Measurements from ENCODE around the gene U2AF2. TPM values are rescaled to one million over a fixed set of nuclear protein-coding genes. Genes with fewer than 3 reads are reported as not detected.

Gene U2AF2
- polyA plus RNA-seq, 2 of the 4 experiments (the other 2 are of a cell fraction), result 157 to 302 TPM

DNA sequence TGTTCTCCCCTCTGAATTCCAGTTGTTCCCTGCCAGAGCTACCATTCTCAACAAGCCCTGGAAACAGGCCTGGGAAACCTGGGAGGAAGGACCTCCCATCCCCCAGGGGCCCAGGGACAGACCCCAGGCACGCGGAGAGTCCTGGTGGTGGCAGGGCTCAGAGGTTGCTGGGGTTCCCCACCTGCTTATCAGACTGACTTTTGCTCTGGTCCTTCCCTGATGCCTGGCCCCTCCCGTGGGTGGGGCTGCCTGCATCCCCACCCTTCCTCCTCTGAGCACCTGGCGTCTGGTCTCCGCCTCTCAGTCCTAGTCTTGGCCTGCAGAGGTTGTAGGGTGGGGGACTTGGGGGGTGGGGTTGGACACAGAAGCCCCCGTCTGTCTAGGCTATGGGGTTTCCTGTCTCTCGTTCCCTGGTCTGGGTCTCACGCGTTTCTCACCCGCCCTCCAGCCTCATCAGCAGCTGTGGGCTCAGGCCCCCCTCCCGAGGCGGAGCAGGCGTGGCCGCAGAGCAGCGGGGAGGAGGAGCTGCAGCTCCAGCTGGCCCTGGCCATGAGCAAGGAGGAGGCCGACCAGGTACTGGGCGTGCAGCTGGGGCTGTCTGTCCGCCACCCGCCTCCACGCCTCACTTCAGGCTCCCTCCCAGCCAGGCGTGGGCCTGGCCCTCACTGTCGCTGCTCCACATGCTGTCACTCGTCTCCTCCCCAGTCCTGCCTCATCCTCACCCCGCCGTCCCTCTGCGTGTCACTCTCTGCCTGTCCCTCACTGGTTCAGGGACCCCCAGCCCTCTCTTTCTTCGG lies 33.8 kb downstream of the U2AF2 start:
- ChIA-PET POLR2A (no interaction called here), CTCF (no interaction called here)
- no peak overlapping the region for H3K4me2 ChIP-seq
- no peak overlapping the region for H3K4me3 ChIP-seq
- WGBS (ENCODE audit: missing lambda C conversion rate), result 88% methylated on average over 26 of the region's 27 CpGs
- no peaks in the 10 kb centered on the region for H3K9me3 ChIP-seq
- H3K27ac ChIP-seq, result no peak overlapping the region
- no peaks in the 10 kb centered on the region for H3K4me1 ChIP-seq
- TF ChIP-seq TFCP2L1 (CRISPR knock-in tag; IDR thresholded peaks at IDR 0.05), result no peak
- FAIRE-seq (no peak), DNase-seq (ENCODE audit: low read depth in 1 of 2, low spot score in 1 of 2) (no peak), ATAC-seq (peak in 1 of 2 experiments; percentile 24; a peak in 3 of 6 replicates)

DNA sequence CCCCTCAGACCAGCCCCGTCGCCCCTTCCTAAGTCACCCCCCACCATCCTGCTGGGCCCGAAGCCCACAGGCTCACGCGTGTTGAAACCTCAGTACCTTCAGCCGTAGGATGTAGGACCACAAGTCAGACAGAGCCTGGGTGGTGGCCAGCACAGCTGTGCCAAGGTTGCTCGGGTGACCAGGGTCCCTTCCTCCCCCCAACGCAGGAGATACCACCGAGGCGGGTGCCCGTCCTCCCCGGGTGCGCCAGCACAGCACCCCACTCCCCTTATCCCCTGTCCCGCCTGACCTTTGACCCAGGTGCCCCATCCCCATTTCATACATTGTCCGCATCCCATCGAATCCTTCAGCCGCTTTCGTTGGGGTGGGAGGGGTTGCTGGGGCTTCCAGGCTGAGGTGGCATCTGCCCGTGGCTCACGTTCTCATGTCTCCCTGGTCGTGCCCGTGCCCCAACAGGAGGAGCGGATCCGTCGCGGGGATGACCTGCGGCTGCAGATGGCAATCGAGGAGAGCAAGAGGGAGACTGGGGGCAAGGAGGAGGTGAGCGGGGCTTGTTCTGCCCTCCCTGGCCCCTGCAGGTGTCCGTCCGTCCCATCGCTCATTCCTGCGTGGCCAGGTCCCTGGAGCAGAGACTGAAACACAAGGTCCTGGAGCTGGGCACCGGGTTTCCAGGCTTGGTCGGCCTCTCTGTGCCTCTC lies 34.7 kb downstream of the U2AF2 start:
- DNase-seq (ENCODE audit: low read depth in 1 of 2, low spot score in 1 of 2) (no peak), ATAC-seq (no peak), FAIRE-seq (no peak)
- 93% methylated on average over 33 of the region's 35 CpGs for WGBS (ENCODE audit: missing lambda C conversion rate)
- ChIA-PET POLR2A (no interaction called here), CTCF (no interaction called here)
- TF ChIP-seq SMC3 (IDR thresholded peaks at IDR 0.05), result no peak
- TF ChIP-seq HDAC2 (IDR thresholded peaks at IDR 0.05), result no peak
- no peak for TF ChIP-seq PHF8 (IDR thresholded peaks at IDR 0.05; ENCODE audit: borderline replicate concordance, low read depth)
- no peak for TF ChIP-seq TFCP2L1 (CRISPR knock-in tag; IDR thresholded peaks at IDR 0.05)
- TF ChIP-seq ZNF302 (CRISPR knock-in tag; IDR thresholded peaks at IDR 0.05), result no peak
- TF ChIP-seq POLR2AphosphoS2 (conservative IDR thresholded peaks at IDR 0.05; ENCODE audit: low read length), result no peak
- TF ChIP-seq SREBF2 (IDR thresholded peaks at IDR 0.05), result no peak
- no peak for TF ChIP-seq NPAS2 (CRISPR knock-in tag; IDR thresholded peaks at IDR 0.05; ENCODE audit: borderline replicate concordance)
- no peak for TF ChIP-seq RCOR1 (IDR thresholded peaks at IDR 0.05; ENCODE audit: low read depth, low read length)
- no peak for TF ChIP-seq FOSB (CRISPR knock-in tag; IDR thresholded peaks at IDR 0.05)
- no peak for TF ChIP-seq EHF (CRISPR knock-in tag; IDR thresholded peaks at IDR 0.05)
- TF ChIP-seq BHLHE40 (IDR thresholded peaks at IDR 0.05; ENCODE audit: low read depth, low read length), result no peak
- no peak for TF ChIP-seq KDM5A (IDR thresholded peaks at IDR 0.05)
- TF ChIP-seq, protein P1, sequence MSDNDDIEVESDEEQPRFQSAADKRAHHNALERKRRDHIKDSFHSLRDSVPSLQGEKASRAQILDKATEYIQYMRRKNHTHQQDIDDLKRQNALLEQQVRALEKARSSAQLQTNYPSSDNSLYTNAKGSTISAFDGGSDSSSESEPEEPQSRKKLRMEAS (IDR thresholded peaks at IDR 0.05), result no peak
- Histone ChIP-seq H3K27ac (no peak overlapping the region), H3K4me3 (no peak overlapping the region), H3K4me2 (no peak overlapping the region), H3K9me3 (no peaks in the 10 kb centered on the region), H3K4me1 (no peaks in the 10 kb centered on the region)

DNA sequence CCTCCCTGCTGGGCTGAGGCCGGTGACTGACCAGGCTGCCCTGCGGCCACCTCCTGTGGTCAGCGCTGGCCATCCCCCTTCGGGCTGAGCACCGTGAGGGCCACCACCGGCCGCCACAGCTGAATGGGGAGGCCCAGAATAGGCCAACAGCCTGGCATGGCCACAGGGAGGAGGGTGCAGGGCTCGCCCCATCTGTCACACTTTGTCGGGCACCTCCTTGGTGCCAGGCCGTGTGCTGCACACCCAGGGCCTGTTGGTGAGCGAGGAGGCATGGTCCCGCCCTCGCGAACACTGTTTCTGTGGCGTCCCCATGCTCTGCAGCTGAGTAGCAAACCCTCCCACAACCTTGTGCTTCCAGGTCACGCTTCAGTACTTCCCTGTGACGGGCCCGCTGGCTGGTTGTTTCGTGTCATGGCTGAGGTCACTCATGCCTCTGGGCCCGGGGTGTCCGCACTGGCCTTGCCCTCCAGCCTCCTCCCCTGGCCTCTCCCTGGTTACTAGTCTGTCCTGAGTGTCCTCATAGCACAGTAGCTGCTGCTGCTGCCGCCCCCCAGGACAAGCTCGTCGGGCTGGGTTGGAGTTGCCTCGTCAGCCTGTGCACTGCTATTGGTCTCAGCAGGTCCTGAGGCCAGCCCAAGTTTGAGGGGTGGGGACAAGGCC lies 35.4 kb downstream of the U2AF2 start:
- no peak; a peak in 1 of 6 replicates for ATAC-seq

More for the DNA sequence above, 35.4 kb downstream of the U2AF2 start:
- Histone ChIP-seq H3K27ac (no peak overlapping the region), H3K4me3 (no peak overlapping the region), H3K9me3 (no peaks in the 10 kb centered on the region), H3K4me1 (no peaks in the 10 kb centered on the region), H3K4me2 (no peak overlapping the region)
- TF ChIP-seq FOSB (CRISPR knock-in tag; IDR thresholded peaks at IDR 0.05), result no peak
- no peak for TF ChIP-seq KDM1A (IDR thresholded peaks at IDR 0.05; ENCODE audit: low read depth)
- TF ChIP-seq BHLHE40 (IDR thresholded peaks at IDR 0.05; ENCODE audit: low read depth, low read length), result no peak
- TF ChIP-seq RFX5 (IDR thresholded peaks at IDR 0.05), result no peak
- TF ChIP-seq, protein P2, sequence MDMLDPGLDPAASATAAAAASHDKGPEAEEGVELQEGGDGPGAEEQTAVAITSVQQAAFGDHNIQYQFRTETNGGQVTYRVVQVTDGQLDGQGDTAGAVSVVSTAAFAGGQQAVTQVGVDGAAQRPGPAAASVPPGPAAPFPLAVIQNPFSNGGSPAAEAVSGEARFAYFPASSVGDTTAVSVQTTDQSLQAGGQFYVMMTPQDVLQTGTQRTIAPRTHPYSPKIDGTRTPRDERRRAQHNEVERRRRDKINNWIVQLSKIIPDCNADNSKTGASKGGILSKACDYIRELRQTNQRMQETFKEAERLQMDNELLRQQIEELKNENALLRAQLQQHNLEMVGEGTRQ (IDR thresholded peaks at IDR 0.05), result no peak
- TF ChIP-seq POLR2AphosphoS2 (conservative IDR thresholded peaks at IDR 0.05; ENCODE audit: low read length), result no peak
- no peak for TF ChIP-seq EHF (CRISPR knock-in tag; IDR thresholded peaks at IDR 0.05)
- TF ChIP-seq HDAC2 (IDR thresholded peaks at IDR 0.05), result no peak
- ChIA-PET POLR2A (no interaction called here), CTCF (interaction anchor here (1.1 kb wide), 1 partner anchor 13 kb away, joined by 4 read pairs; no protein-coding TSS in a partner anchor)
- WGBS (ENCODE audit: missing lambda C conversion rate), result 89% methylated on average over 18 of the region's 25 CpGs
- FAIRE-seq, result no peak
- no peak for DNase-seq (ENCODE audit: low read depth in 1 of 2, low spot score in 1 of 2)
